A549 (cell line): ENCODE results near the gene RHNO1.
"Not testable (repeated sequence)": the region's sequence is repeated elsewhere in the genome, so short reads cannot be mapped to it uniquely, and the experiment has no call there.

Experiments
- CHD2 ChIP-seq: fragments of 150-350 bp; IDR thresholded peaks from 2 replicates; pipeline ENCODE4 v1.6.1; 2014; ENCODE audit warnings: low read length; ENCODE audit not compliant: partially characterized antibody
- CHD4 ChIP-seq: fragments of 200-600 bp; sonication (generic); IDR thresholded peaks from 2 replicates; pipeline ENCODE4 v1.6.1; 2016; ENCODE audit warnings: antibody characterized with exemption, mild to moderate bottlenecking, borderline replicate concordance
- CTCF ChIP-seq: fragments of >200 bp; sonication (Bioruptor Twin); formaldehyde crosslinking; IDR thresholded peaks from 3 replicates; pipeline ENCODE4 v1.5.1; 2016
- EP300 ChIP-seq, 2 experiments: fragments of >200 bp; sonication (Bioruptor Twin); formaldehyde crosslinking; IDR thresholded peaks; 2 replicates in 1 of 2; 3 replicates in 1 of 2; pipeline ENCODE4 v1.6.1; 2016 to 2017
- FOXS1 ChIP-seq: fragments of 250-450 bp; sonication (Bioruptor Pico); IDR thresholded peaks from 2 replicates; pipeline ENCODE4 v1.5.0; 2020; ENCODE audit warnings: mild to moderate bottlenecking, moderate library complexity
- MAX ChIP-seq: IDR thresholded peaks from 2 replicates; pipeline ENCODE4 v1.6.1; 2012
- POLR2A ChIP-seq: IDR thresholded peaks from 2 replicates; pipeline ENCODE4 v1.6.1; 2012; ENCODE audit warnings: mild to moderate bottlenecking, low read length
- REST ChIP-seq: fragments of 200-600 bp; sonication (generic); IDR thresholded peaks from 2 replicates; pipeline ENCODE4 v1.6.1; 2016; ENCODE audit warnings: antibody characterized with exemption, mild to moderate bottlenecking, moderate library complexity
- RFX5 ChIP-seq: fragments of 450-650 bp; IDR thresholded peaks from 2 replicates; pipeline ENCODE4 v1.7.1; 2014; ENCODE audit warnings: antibody characterized with exemption, mild to moderate bottlenecking, moderate library complexity
- USF2 ChIP-seq: fragments of 450-650 bp; IDR thresholded peaks from 2 replicates; pipeline ENCODE4 v1.6.1; 2014; ENCODE audit warnings: antibody characterized with exemption
- ZFP36 ChIP-seq: fragments of 450-650 bp; IDR thresholded peaks from 2 replicates; pipeline ENCODE4 v1.6.1; 2014; ENCODE audit warnings: borderline replicate concordance; ENCODE audit not compliant: partially characterized antibody
- ZNF302 ChIP-seq: fragments of 250-450 bp; sonication (Bioruptor Pico); IDR thresholded peaks from 2 replicates; pipeline ENCODE4 v1.9.0; 2021; ENCODE audit warnings: inconsistent platforms, mild to moderate bottlenecking, moderate library complexity

GRCh38 chr12:2863402-2863801 lies 13.6 kb upstream of the RHNO1 start:
- not testable (repeated sequence) for TF ChIP-seq FOXS1 (CRISPR knock-in tag); RFX5; POLR2A; CTCF; CHD2; MAX; ZFP36; EP300 (IDR thresholded peaks at IDR 0.05); REST; ZNF302 (CRISPR knock-in tag); CHD4; USF2
